GM18858 (cell line): ENCODE results near the gene PBLD.
"Not testable (repeated sequence)": the region's sequence is repeated elsewhere in the genome, so short reads cannot be mapped to it uniquely, and the experiment has no call there.

Source experiments
- ATAC-seq: cut with Tn5 transposase; IDR thresholded peaks from one replicate; pipeline ENCODE4 v1.9.1; 2021; ENCODE audit not compliant: unreplicated experiment

Gene PBLD

DNA sequence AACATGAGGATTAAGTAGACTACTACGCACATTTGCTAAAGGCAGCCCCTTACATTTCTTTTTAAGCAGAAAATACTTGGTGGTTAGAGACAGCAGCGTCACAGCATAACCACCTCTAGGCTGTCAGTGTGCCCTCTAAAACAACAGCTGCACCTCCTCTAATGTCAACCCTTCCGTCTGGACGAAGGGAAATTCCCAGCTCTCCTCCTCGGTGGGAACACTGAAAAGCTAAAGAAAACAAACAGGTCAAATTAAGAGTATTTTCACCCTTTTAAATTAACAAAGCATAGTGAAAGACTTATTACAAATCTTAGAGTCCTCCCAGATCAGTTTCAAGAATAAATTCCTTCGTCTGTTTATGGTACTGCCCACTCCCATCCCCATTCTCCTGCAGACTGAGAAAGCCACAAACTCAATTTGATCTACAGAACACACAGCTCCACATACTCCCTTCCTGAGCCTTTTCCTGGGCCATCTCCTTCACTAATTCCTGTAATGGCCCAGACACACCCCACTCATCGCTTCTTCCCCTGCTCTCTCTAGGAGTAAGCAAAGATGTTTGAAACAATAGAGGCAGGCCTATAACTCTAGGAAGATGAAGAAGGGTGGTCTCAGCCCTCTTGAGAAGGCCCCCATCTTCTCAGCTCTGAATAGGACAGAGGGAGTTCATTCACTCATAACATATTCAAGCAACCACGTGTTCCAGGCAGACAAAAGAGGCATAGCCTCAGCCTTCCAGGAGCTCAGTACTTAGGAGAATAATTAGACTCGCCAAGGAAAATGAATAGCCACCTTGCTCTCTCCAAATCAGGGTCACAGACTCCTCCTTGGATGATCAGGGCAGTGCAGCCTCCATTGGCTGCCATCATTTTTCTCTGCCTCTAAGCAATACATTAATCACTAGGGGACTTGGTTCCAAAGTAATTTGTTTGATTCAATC is 48.4 kb downstream of the PBLD start:
- no peak for ATAC-seq

DNA sequence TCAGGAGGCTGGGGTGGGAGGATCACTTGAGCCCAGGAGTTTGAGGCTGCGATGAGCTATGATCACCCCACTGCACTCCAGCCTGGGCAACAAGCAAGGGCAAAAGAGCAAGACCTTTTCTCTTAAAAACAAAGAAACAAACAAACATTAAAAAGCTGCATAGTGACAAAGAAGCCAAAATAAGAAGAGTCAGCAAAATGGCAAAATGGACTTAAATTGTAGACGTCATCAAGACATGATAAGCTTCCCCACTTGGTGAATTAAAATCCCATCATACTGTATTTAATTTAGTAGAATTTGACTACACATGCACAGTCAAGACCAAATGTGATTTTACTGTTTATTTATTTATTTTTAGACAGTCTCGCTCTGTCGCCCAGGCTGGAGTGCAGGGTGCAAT is 52.0 kb downstream of the PBLD start:
- no peak for ATAC-seq

DNA sequence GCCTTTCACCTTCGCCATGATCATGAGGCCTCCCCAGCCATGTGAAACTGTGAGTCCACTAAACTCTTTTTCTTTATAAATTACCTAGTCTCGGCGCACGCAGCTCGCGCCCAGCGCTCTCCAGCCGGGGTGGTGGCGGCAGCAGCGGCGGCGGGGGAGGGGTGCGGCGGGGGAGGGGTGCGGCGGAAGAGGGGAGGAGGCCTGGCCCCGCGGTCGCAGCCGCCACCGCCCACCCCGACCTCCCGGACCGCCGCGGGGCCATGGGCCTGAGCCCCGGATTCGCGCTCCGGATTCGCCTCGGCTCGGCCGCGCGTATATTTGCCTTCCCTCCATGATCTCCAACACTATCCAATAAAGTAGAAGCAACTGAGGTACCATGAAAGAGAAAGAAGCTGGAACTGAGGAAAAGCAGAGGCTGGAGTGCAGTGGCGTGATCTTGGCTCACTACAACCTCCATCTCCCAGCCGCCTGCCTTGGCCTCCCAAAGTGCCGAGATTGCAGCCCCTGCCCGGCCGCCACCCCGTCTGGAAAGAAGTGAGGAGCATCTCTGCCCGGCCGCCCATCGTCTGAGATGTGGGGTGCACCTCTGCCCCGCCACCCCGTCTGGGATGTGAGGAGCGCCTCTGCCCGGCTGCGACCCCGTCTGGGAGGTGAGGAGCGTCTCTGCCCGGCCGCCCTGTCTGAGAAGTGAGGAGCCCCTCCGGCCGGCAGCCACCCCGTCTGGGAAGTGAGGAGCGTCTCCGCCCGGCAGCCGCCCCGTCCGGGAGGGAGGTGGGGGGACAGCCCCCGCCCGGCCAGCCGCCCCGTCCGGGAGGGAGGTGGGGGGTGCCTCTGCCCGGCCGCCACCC is 53.6 kb downstream of the PBLD start:
- ATAC-seq = not testable (repeated sequence)

DNA sequence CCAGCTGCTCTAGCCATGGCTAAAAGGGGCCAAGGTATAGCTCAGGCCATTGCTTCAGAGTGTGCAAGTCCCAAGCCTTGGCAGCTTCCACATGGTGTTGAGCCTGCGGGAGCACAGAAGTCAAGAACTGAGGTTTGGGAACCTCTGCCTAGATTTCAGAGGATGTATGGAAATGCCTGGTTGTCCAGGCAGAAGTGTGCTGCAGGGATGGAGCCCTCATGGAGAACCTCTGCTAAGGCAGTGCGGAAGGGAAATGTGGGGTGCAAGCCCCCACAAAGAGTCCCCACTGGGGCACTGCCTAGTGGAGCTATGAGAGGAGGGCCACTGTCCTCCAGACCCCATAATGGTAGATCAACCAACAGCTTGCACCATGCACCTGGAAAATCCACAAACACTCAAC is 54.9 kb downstream of the PBLD start:
- ATAC-seq = not testable (repeated sequence)

DNA sequence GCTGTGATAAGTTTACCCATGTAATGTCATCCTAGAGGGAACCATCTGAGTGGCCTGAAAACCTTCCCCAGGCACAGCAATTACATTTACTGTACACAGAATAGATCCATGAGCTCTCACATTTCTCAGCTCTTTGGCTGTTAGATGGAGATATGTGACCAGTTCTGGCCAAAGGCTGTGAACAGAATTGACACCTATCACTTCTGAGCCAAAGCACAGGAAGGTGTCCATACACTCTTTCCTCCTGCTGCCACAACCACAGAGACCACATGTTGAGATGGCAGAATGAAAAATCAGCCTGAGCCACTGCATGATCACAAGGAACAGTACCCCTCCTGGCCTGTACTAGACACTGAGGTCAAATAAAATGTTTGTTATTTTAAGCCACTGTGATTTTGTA is 56.5 kb downstream of the PBLD start:
- no peak for ATAC-seq

DNA sequence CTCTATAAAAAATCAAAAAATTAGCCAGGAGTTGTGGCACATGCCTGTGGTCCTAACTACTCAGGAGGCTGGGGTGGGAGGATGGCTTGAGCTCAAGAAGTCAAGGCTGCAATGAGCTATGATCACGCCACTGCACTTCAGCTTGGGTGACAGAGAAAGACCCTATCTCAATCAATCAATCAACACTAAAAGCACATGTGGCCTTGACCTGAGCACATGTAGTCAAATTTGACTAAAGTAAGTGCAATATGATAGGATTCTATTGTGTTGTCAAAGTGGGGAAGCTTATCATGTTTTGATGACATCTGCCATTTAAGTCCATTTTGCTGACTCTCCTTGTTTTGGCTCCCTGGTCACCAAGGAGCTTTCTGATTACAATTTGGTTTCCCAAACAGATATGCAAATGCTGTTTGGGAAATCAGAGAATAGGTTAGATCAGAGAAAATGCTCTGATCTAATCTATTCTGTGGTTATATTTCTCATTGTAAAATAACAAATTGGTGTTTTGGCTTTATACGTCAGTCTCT is 57.1 kb downstream of the PBLD start:
- ATAC-seq = no peak

DNA sequence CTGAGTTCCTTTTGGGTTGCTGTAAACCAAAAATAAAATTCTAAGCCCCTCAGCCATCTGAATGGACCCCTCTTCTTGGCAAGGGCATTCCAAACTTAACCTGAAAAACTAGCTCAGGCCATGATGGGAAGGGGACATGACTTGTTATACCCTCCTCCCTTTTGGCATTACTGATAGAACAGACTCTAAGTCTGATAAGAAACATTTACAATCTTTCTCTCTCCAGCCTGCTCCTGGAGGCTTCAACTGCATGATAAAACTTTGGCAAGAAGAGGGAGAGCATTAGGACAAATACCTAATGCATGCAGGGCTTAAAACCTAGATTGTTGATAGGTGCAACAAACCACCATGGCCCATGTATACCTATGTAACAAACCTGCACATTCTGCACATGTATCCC is 59.9 kb downstream of the PBLD start:
- ATAC-seq = no peak

DNA sequence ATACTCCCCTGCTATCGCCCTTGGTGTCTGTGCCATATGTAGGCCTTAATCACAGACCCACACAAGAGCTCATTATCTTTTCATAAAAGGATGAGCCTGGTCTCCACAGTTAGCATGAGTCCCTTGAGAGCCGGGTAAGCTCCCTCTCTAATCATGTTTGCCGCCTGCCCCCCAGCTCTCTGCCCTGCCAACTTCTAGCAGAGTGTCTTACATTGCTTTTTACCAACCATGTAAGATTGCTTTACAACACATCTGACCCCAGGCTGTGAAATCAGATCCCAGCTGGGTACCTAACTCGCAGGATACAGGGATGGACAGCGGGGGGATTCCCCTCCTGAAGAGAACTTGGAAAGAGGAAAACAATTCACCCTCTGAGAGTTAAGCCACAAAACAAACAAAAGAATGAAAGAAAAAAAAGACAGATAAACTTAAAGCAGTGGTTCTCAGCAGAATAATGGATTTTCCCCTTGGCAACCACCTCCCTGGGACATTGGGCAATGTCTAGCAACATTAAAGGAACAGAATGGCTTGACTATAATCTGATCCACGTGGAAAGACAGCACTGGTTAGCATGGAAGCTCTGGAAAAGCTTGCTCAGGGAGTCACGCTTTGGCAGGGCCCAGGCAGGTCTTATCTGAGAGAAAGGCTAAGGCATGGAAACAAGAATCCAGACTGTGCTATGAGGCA is 61.4 kb downstream of the PBLD start:
- no peak for ATAC-seq

DNA sequence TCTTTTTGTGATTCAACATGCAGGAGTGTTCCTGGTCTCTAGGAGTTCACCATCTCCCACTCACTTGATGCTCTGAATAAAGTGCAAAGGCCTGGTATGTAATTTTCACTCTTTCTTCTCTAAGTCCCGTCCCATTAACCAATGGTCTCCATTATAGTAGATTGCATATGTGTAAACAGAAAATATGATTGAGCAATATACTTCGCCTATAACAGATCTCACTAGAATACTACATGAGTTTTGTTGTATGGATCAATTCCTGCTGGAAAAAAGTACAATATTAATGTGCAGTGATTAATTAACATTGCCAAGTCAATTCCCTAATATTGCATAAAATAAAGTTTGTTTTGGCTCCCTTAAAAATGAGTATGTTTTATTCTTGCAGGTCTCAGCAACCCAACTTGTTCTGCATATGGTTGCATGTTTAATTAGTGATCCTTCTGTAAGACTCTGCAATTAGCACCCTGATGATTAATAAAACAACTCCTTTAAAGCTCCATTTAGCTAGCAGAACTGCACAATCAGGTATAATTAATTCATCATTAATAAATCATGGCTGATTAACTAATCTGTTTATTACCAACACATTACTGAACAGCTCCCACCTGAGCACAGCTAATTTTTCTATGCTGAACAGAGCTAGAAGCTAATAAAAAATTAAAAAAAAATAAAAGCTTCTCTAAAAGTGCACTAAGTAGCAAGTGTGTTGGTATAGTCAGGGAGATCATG is 63.0 kb downstream of the PBLD start:
- no peak for ATAC-seq

DNA sequence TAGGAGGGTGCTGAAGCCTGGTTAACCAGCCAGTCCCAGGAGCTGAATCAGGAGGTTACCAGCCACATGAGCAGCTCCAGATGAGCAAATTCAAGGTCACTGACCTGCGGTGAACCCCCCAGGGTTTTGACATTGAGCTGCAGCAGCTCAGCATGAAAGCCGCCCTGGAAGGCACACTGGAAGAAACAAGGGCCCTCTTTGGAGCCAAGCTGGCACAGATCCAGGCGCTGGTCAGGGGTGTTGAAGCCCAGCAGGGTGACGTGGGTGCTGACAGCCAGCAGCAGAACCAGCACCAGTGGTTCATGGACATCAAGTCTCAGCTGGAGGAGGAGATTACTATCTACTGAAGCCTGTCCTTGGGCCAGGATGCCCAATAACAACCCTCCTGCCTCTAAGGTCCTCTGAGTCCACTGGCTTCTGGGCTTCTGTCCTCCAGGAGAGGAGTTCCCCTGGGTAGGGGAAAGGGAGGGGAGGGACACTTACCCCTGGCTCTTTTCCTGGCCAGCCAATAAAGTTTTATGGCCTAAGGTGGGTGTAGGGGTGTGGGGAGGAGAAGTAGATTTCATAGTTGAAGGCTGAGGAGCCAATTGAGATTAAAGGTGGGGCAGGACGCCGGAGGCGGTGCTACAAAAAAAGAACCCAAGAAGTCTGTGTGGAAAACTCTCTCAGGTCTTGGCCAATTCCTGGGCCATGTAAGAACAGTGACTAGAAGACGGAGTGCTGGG is 71.4 kb downstream of the PBLD start:
- no peak for ATAC-seq

DNA sequence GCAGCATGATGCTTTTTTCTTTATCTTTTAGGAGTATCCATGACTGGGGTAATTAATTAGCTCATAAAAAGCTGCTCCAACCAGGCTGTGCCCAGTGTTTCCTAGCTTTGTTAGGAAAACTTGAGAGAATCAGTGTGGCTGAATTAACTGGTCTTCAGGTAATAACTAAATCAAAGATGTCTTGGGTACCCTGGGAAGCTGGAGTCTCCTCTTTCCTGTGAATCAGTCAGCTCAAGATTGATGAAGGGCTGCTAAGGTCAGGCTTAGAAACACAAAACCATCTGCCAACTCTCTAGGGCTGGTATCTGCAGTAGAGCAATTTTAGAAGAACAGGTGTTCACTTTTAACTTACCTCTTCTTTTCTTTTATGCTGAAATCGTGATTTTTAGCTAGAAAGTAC is 79.4 kb downstream of the PBLD start:
- no peak for ATAC-seq

DNA sequence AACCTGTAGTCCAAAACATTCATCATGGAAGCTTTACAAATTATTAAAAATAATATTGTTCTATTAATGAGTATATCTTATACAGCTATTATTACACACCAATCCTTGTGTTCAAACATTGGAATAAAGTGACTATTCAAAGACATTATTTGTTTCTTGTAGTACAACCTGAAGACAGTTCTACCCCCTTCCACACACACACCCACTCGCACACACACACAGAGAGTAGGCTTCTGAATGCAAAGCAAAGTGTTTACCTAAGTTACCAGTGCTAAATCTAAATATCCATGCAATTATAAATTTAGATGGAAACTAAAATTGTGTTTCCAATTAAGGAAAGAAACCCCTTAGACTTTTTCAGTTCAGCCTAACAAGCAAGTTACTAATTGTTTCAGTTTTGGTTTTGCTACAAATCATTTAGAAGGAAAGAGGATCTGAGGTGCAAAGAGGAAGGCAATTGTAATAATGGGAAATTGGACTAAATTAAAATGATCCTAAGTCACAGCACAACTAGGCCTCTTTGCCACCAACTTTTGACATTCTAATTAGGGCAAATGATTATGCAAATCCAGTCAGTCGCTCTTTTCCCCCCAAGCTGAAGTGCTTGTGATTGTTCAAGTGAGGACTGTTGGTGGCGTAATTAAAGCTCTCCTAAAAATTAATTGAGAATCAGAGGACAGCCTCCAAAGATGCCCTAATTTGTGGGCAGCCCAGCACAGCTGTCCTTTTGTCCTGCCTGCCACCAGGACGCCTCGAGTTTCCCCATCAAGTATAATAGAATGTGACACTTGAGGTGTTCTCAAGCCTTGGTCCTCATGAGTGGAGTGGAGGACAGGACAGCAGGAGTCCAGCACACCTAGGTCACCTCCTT is 80.9 kb downstream of the PBLD start:
- ATAC-seq = no peak

DNA sequence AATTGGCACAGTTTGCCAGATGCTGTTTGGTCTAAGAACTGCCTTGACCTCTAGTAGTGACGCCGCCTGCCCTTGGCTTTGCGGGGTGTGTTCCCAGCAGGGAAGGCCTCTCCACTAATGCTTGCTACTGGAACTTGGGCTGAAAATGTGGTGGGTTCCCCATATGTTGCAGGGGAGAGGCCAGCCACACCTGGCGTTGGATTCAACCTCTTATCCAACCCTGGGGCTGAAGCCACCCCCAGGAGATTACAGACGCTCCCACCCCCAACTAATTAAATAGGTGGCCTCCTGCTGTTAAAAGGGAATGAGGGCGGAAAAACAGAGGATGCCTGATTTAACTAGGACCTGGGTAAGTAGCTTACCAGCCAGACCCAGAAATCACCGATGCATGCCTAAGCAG is 81.6 kb downstream of the PBLD start:
- ATAC-seq = no peak

DNA sequence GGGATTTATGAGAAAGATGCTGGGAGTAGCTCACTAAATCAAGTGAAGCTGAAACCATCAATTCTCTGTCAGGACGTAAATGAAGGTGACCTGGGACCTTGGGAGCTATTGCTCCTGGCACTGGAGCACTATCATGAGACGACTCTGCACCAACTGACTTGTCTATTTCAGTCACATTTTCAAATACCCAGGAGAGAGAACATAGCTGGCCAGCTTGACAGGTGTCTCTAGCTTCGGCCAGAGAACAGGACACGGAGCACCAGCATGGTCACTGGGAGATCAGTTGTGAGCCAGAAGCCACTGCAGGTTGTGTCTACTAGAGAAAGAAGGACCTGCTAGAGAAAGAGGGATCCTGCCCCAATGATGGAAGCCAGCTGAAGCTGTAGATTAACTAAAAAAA is 83.4 kb downstream of the PBLD start:
- ATAC-seq = no peak

DNA sequence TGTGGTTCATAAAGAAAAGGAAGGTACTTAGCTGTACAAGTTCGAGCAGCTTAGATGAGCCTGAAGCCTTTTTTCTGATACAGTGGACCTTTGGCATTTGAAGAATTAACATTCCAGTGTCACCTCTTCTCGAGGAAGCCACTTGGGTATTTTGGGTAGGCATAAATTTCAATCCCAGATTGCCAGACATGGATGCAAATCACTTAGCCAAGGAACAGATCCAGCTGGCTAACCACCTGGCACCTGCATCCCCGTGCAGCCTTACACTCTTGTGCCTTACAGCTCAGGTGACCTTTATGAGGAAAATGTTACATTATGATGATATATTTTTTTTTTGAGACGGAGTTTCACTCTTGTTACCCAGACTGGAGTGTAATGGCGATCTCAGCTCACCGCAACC is 84.8 kb downstream of the PBLD start:
- no peak for ATAC-seq

DNA sequence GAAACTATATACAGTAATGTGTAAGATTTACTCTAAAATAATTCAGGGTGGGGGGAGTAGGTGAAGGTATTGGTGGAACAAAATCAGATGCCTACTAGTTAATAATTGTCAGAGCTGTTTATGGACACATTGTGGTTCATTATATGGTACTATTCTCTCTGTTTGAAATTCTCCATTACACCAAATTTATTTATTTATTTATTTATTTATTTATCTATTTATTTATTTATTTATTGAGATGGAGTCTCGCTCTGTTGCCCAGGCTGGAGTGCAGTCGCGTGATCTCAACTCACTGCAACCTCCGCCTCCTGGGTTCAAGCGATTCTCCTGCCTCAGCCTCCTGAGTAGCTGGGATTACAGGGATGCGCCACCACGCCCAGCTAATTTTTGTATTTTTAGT is 86.3 kb downstream of the PBLD start:
- ATAC-seq = not testable (repeated sequence)

DNA sequence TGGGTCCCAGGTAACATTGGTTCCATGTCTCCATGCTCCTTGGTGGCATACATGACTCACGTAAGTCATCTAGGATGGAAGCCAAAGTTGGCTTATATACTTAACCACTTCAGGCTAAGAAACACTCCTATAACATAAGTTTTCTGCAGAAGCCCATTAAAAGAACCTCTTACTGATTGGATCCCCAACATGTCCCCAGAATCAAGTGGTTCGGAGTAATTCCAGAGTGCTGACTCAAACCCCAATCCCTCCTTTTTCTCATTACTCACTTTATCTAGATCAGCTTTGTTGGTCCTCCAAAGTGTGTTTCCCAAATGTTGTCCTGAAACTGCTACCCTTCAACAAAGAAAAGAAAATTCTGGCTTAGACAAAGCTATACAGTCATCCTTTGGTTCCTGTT is 90.7 kb downstream of the PBLD start:
- no peak for ATAC-seq

DNA sequence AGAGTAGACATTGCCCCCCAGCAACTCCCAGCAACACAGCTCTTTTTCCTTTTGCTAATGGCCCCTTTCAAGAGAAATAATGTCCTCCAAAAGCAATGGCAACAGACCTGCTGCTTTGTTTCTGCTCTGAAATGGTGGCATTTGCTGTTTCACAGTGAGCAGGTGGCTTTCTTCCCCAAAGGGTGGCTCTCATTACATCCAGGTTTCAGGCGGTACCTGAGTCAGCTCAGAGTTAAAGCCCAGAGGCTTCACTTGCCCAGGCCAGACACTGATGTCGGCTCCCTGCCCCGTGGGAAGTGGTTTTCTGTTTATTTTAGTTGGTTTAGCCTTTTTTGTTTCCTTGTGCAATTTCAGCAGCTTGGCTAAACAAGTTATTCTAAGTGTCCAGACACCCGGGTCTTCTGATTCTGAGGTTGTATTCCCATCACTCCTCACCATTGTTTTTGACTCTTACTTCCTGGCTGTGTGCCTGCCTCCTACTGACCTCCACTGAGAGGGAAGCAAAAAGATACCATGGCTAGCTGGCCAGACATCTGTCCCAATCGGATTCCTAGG is 93.1 kb downstream of the PBLD start:
- ATAC-seq = no peak

DNA sequence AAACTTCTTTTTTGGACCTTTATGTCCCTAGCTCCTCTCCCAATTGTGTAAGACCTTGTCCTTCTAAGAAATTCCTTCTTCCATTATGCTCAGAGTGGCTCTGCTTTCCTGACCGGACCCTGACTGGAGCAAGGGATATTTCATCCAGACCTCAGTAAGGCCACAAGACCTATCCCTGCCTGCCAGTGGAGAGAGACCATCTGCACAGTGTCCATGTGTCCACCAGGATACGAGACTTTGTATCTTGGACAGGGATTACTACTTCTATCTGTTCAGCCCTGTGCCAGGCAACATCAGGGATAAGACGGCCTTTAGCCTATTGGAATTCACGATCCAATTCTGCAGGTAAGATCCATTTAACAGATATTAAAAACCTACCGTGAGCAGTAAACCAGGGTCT is 93.7 kb downstream of the PBLD start:
- ATAC-seq = no peak
